ENCODE measurements around the gene SLC17A5.
"Not testable (repeated sequence)": the region's sequence is repeated elsewhere in the genome, so short reads cannot be mapped to it uniquely, and the experiment has no call there.

SLC17A5 gene

DNA sequence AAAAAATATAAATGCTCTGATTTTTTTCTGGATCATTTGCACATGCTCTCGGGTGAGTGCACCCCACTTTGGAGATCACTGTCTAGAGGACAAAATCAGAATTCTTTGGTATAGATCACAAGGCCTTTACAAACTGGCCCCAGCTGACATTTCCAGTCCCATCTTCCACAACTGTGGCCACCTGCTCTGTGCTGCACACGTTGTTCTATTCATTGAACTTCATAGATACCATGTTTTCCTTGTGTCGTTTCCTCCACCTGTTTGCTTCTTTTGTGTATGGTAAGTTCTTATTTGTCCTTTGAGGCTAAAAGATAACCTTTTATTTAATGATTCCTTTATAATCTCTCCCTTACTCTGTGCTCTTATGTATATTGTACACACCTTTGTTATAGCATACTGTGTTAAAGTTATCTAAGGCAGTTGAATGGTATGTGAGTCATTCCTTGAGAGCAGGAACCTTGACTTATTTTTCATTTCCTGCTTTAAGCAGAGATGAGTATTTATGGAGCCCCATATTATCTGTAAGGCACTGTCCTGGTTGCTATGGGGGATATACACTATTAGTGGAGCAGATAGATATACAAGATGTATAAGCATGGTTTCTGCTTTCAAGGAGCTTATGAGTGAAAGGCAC lies 12.0 kb upstream of the SLC17A5 start:
- no peak for DNase-seq (ENCODE audit: low read depth)

DNA sequence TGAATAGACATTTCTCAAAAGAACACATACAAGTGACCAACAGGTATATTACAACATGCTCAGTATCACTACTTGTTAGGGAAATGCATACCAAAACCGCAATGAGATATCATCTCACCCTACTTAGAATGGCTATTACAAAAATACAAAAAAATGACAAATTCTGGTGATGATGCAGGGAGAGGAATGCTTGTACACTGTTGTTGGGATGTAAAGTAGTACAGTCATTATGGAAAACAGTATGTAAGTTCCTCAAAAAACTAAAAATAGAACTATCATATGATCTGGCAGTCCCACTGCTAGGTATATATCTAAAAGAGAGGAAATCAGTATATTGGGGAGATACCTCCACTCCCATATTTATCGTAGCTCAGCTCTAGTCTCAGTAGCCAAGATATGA lies 10.9 kb upstream of the SLC17A5 start:
- DNase-seq (ENCODE audit: low read depth), result no peak

DNA sequence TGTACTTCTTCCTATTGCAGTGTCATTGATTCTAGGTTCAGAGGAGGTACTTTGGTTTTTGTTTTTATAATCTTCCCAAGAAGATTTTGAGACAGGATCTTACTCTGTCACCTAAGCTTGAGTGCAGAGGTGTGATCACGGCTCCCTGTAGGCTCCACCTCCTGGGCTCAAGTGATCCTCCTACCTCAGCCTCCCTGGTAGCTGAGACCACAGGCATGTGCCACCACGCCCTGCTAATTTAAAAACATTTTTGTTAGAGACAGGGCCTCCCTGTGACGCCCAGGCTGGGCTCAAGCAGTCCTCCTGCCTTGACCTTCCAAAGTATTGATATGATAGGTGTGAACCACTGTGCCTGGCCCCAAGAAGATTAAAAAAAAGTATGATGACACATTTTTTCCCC lies 3.4 kb upstream of the SLC17A5 start:
- DNase-seq (ENCODE audit: low read depth), result peak; percentile 13

DNA sequence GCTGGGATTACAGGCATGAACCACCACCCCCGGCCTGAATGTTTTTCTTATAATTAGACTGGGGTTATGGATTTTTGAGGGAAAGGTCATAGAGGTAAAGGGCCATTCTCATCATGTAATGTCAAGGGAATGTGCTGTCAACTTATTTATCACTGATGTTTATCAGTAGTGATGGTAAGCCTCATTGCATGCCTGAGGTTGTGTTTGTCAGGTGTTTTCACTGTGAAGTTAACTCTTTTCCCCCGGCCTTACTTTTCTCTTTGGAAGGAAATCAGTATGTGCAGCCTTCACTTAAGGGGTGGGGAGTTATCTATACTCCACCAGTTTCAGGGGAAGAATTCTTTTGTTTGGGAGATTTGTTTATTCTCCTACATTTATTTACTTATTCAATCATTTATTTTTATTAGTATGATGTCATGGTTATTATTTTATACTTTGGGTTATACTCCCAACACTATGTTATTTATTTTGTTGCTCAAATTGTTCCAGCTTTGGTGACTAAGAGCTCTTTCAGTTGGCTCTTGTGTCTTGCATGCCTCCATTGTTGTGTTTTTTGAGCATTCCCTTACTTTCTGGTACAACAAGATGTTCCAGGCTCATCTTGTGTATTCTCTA lies 2.8 kb upstream of the SLC17A5 start:
- no peak for DNase-seq (ENCODE audit: low read depth)

DNA sequence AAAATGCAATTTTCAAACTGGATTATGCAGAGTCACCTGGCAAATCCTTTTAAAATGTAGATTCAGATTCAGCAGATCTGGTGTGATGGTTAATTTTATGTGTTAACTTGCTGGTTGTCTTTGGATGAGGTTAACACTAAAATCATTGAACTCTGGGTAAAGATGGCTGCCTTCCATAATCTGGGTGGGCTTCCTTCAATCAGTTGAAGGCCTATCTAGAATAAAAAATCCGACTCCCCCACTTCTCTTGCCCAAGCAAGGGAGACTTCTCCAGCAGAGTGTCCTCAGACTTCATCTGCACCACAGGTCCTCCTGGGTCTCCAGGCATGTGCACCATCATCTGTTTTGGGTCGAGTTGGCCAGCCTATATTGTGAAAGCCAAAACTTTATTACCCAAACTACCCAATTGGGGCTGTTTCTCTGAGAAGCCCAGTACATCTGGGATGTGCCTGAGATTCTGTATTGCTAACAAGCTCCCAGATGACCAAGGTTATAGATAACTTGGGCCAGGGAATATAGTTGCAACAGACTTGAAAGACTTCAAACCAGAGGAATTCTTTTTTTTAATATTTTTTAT lies 1.6 kb upstream of the SLC17A5 start:
- no peak for DNase-seq (ENCODE audit: low read depth)

DNA sequence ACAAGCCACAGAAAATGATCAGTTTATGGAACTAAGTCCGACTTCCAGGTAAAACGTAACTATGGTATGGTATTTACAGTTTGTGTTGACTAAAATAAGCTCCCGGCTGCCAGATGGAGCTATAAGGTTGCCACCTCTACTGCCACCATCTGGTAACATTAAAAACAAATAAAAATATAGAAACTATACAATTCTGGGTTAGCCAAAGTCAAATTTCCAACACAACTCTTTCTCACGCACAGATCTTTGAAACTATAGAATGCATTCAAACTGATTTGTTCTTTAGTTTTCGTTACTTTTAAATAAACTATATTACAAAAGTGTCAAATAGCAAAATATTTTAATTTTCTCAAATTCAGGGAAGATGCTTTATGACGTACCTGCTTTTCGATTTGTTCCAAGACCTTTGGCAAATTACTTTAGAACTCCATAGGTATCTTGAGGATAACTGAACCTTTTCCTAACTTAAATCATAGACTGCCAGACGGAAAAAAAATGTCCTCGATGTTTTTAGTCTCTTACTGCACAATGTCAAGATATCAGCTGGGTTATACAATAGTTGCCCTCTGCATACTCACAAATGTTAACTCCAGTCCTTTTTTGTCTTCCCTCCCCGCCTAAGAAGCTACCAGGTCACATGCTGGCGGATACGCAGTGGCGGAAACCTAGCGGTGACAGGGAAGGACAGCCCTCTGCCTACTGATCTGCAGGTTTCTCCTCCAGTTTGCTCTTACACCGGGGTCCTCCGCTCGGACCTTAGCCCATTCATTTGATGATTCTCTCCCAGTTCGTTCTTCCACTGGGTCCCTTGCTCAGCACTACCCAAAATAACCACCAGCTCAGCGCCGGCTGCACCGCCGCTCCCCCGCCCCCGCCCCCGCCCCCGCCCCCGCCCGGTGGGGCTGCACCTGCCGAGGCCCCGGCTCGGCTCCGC lies 888 bp downstream of the SLC17A5 start:
- DNase-seq (ENCODE audit: low read depth), result peak; percentile 27

DNA sequence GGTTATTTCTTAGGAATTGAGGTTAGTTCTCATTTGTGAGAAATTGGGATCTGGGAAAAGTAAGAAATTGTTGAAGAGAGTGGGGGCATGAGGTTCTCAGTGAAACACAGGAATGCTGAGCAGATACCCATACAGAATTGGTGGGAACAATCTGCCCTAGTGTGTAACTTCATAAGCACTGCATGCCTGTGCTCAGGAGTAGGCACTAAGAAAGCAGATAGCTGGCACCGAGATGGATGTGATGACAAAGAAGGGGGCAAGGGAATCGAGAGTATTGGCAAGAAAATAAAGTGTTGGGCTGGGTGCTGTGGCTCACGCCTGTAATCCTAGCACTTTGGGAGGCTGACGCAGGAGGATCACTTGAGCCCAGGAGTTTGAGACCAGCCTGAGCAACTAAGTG lies 4.0 kb downstream of the SLC17A5 start:
- DNase-seq (ENCODE audit: low read depth), result no peak

DNA sequence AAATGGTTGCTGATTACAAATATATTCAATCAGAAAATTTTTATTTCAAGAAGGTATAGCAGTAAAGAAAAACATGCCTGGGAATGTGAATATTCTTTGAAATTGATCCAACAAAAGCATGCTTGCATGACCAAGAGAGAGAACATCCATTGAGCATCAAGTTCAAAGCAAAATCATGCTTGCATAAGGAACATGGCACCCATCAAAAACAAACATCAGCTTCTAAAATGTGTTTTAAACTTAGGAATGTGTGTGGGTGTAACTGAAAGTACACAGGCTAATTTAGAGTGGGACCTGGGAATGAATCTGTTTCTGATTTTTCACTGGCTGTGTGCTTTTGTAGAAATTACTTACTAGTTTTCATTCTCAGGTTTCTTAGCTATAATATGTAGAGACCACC lies 5.6 kb downstream of the SLC17A5 start:
- DNase-seq (ENCODE audit: low read depth), result no peak

DNA sequence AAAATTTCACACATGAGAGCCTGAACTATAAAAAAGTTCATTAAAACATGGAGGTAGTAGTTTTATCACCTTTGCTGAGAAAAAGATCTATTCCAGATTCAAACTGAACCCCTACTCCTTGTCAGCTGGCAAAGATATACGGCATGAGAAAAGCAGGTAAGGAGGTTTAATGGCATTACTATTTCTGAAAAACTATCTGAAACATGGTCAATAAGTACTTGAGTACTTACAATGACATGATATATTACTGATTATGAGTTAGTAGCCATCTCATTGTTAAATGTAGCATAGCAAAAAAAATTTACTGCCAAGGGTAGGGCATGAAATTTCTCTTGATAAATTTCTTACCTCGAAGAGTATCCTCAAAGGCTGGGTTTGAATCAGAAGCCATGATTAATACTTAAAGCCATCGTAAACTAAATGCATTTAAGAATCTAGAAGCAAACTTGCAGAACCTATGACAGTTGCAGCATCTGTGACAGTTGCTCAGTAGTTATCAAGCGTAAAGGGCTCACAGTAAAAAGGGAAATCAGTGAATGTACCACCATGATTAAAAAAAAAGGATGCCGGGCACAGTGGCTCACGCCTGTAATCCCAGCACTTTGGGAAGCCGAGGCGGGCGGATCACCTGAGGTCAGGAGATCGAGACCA lies 8.7 kb downstream of the SLC17A5 start:
- no peak for DNase-seq (ENCODE audit: low read depth)

DNA sequence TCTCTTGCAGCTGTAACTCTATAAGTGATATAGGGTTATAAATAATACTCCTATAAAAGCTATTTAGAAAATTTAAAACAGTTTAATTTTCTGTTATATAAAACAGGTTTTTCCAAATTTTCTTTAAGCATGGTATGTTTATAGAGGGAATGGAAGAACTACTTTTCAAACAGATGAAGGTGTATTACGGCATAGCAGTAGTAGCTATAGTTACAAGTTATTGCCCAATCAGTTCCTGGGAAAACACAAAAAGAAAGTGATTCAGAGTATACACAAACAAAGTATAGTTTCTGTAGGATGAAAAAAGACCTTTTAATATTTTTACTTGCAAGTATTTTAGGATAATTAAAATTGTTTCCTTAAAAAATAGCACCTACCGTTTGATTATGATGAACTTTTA lies 9.8 kb downstream of the SLC17A5 start:
- no peak for DNase-seq (ENCODE audit: low read depth)

DNA sequence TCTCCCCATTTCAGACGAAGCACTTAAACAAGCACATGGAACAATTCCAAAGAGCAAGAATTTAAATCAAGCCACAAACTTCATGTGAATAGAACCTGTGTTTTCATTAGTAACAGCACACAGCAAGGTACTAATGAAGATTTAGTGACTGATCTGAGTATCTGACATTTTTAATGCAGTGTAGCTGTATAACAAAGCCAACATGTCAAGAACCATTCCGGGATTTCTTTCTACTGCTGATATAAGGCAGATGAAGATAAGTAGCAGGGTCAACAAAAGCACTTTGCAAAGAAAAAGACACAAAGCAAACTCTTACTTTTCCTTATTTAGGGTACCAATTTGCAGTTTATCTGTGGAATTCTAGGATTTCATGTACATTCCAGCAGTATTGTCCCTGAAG lies 11.3 kb downstream of the SLC17A5 start:
- DNase-seq (ENCODE audit: low read depth), result no peak

DNA sequence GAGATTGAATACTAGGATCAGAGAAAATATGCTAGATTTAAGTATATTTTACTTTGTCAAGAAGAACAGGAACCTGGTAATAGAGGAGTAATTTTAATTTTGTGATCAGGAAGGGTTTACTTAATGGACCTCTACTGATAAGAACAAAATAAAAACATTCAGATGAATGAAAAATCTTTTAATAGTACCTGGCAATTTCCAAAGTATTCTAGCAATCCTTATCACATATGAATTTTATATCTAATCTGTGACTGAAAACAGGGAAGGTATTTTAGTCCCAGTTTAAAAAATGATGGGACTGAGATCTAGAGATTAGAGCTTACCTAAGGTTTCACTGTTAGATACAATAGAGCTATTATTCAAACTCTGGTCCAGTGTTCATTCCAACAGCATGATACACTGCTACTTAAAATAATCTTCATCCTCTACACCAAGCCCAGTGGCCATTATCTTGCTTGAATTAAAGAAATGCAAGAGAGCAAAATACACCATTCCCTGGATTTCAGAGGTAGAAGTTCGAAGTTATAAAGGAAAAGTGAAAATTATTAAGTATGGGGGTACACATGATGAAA lies 13.5 kb downstream of the SLC17A5 start:
- no peak for DNase-seq (ENCODE audit: low read depth)

DNA sequence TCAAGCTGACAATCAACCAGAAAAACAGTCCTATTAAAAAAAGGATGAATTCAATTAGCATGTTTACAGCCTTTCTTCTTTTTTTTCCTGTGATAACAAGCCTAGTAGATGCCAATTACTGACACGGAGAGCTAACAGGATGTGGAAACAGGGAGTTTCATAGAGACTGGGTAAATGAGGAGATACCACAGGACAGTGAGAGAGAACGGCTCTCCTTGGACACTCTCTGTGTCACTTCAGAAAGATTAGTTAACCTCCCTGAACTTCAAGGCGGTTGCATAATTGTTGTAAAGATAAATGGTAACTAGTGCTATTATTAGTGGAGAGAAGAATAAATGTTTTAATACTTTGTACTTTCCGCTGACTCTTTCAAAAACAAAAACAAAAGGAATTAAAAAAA lies 14.8 kb downstream of the SLC17A5 start:
- no peak for DNase-seq (ENCODE audit: low read depth)

DNA sequence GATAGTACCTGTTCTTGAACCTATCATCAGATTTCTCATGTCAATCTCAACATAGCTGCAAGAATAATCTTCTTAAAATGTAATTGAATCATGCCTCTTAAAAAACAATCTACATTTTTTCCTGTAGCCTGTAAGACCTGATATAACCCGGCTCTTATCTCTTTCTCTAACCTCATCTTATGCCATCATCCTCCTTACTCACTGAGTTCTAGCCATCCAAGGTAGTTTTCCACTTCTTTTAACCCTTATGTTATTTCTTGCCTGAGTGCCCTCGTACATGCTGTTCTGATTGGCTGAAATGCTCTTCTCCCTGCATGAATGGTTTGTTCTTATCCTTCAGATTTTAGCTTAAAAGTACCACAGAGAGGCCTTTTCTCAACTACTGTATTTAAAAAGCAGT lies 16.4 kb downstream of the SLC17A5 start:
- DNase-seq (ENCODE audit: low read depth), result no peak

DNA sequence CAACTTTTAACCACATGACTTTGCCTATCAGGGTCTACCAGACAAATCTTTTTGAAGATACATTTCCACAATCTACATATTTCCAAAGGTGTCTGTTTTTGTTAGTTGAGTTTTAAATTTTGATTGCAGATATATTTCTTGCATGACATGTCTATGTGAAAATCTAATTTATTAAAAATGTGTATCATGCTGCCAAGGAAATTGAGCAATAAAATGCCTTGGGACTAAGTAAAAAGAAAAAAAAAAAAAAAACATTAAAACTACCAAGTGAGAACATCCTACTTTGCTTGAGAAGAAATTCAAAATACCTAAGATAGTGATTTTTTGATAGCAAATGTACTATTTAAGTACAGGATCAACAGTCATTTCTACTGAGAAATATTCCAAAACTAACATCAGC lies 17.7 kb downstream of the SLC17A5 start:
- no peak for DNase-seq (ENCODE audit: low read depth)

DNA sequence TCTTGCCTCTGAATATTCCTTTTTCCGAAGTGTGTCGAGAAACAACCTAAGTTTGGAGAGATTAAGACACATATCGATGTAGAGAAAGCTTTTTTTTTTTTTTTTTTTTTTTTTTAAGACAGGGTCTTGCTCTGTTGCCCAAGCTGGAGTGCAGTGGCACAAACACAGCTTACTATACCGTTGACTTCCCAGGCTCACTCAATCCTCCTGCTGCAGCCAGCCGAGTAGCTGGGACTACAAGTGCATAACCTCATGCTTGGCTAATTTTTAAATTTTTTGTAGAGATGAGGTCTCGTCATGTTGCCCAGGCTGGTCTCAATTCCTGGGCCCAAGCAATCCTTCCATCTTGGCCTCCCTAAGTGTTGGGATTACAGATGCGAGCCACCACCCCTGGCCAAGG lies 21.4 kb downstream of the SLC17A5 start:
- DNase-seq (ENCODE audit: low read depth), result no peak

DNA sequence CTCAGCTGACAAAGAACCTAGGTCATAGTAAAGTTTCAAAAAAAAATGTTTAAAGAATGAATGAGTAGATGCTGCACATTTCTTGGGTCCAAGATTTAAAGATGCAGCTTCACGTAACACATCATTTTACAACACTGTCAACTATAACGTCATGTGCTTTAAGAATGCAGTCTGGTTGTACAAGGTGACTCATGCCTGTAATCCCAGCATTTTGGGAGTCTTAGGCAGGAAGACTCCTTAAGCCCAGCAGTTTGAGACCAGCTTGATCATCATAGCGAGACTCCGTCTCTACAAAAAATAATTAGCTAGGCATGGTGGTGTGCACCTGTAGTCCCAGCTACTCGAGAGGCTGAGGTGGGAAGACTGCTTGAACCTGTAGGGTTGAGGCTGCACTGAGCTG lies 21.9 kb downstream of the SLC17A5 start:
- DNase-seq (ENCODE audit: low read depth), result no peak

DNA sequence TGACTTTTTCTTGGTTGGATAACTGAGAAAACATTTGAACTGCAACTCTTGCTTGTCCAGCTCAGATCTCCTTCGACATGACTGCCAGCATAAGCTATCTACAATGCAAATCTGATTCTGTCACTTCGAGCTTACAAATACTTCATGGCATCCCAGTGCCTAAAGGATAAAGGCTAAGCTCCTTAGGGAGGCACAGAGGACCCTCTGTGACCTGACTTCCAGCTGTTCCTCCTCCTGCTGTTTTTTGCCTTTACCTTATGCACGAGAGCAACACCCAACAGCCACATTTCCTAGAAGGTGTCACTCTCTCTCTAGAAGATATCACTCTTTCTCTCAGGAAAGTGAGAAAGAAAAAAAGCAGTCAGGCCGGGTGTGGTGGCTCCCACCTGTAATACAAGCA lies 23.4 kb downstream of the SLC17A5 start:
- no peak for DNase-seq (ENCODE audit: low read depth)

DNA sequence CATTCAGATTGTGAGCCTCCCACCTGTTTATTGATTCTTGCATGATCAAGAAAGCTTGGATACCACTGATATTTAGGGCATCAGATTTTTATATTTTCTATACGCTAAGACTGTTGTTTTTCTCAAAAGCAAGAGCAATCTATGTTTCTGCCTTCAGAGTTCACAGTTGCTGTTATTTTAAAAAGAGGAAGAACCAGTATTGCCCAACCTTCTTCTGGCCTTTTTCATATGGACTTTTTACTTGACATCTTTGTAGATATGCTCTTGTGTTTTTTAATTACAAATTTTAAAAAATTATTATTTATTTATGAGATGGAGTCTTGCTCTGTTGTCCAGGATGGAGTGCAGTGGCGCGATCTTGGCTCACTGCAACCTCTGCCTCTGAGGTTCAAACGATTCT lies 28.9 kb downstream of the SLC17A5 start:
- no peak for DNase-seq (ENCODE audit: low read depth)

DNA sequence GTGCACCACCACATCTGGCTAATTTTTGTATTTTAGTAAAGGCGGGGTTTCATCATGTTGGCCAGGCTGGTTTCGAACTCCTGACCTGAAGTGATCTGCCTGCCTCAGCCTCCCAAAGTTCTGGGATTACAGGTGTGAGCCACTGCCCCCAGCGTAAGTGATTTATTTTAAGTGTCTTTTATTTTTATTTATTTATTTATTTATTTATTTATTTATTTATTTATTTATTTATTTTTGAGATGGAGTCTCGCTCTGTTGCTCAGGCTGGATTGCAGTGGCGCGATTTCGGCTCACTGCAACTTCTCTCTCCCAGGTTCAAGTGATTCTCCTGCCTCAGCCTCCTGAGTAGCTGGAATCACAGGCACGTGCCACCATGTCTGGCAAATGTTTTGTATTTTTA lies 30.3 kb downstream of the SLC17A5 start:
- not testable (repeated sequence) for DNase-seq (ENCODE audit: low read depth)

DNA sequence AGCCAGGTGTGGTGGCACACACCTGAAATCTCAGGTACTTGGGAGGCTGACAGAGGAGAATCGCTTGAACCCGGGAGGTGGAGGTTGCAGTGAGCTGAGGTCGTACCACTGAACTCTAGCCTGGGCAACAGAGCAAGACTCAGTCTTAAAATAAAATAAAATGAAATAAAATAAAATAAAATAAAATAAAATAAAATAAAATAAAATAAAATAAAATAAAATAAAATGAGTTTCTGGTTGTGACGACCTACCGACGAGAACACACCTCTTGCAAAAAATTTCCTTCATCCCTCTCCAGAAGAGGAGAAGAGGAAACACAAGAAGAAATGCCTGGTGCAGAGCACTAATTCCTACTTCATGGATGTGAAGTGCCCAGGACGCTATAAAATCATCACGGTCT lies 35.7 kb downstream of the SLC17A5 start:
- DNase-seq (ENCODE audit: low read depth), result not testable (repeated sequence)

DNA sequence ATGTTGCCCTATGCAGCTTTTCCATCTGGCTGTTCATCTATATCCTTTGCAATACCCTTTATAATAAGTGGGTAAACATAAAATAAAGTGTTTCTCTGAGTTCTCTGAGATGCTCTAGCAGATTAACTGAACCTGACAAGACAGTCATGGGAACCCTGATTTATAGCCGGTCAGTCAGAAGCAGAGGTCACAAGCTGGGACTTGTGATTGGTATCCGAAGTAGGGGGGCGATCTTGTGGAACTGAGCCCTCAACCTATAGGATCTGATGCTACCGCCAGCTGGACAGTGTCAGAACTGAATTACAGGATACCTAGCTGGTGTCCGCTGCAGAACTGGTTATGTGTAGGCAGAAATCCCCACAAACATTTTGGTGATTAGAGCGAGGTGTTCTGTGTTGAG lies 39.0 kb downstream of the SLC17A5 start:
- DNase-seq (ENCODE audit: low read depth), result no peak
